Mesendoderm (in vitro differentiated cells): ENCODE results near the gene EFNA2.

ENCODE experiments used
- DNase-seq: peaks from one replicate; pipeline ENCODE4 v3.0.0; 2013
- H2AK5ac ChIP-seq: 2 replicates; pipeline ENCODE4 v1.6.1; 2013; ENCODE audit warnings: low read length, inconsistent platforms
- H2BK120ac ChIP-seq: 2 replicates; pipeline ENCODE4 v1.6.1; 2013; ENCODE audit warnings: low read depth, mild to moderate bottlenecking, low read length, moderate library complexity, mixed read lengths
- H2BK15ac ChIP-seq: replicated peaks from 2 replicates; pipeline ENCODE4 v1.6.1; 2013; ENCODE audit warnings: low read depth, mild to moderate bottlenecking, moderate library complexity
- H2BK5ac ChIP-seq: 2 replicates; pipeline ENCODE4 v1.6.1; 2013; ENCODE audit warnings: low read length, inconsistent platforms
- H3K18ac ChIP-seq: 2 replicates; pipeline ENCODE4 v1.6.1; 2013; ENCODE audit warnings: mild to moderate bottlenecking, low read length, mixed read lengths
- H3K23ac ChIP-seq: one replicate; pipeline ENCODE4 v1.6.1; 2013; ENCODE audit warnings: low read length
- H3K27ac ChIP-seq: 2 replicates; pipeline ENCODE4 v1.5.1; 2013; ENCODE audit warnings: low read depth, mild to moderate bottlenecking, inconsistent platforms, low read length, moderate library complexity
- H3K27me3 ChIP-seq: 2 replicates; pipeline ENCODE4 v1.6.1; 2013; ENCODE audit warnings: low read length, control low read depth, mild to moderate bottlenecking, inconsistent platforms; ENCODE audit not compliant: insufficient read depth, poor library complexity
- H3K36me3 ChIP-seq: 2 replicates; pipeline ENCODE4 v1.6.1; 2013; ENCODE audit warnings: low read length, inconsistent platforms; ENCODE audit not compliant: control insufficient read depth, insufficient read depth
- H3K4ac ChIP-seq: one replicate; pipeline ENCODE4 v1.6.1; 2013; ENCODE audit warnings: low read depth, mild to moderate bottlenecking, low read length, moderate library complexity
- H3K4me1 ChIP-seq: 2 replicates; pipeline ENCODE4 v1.6.1; 2013; ENCODE audit warnings: low read depth, low read length, inconsistent platforms; ENCODE audit not compliant: control insufficient read depth
- H3K4me2 ChIP-seq: 2 replicates; pipeline ENCODE4 v1.6.1; 2013; ENCODE audit warnings: low read length
- H3K4me3 ChIP-seq: 2 replicates; pipeline ENCODE4 v1.5.1; 2013; ENCODE audit warnings: mild to moderate bottlenecking, low read length
- H3K56ac ChIP-seq: one replicate; pipeline ENCODE4 v1.6.1; 2013; ENCODE audit warnings: low read length
- H3K79me1 ChIP-seq: 2 replicates; pipeline ENCODE4 v1.6.1; 2013; ENCODE audit warnings: low read length, inconsistent platforms
- H3K79me2 ChIP-seq: 2 replicates; pipeline ENCODE4 v1.6.1; 2013; ENCODE audit warnings: mild to moderate bottlenecking, low read length; ENCODE audit not compliant: control insufficient read depth, insufficient read depth
- H3K9ac ChIP-seq: 2 replicates; pipeline ENCODE4 v1.6.1; 2013; ENCODE audit warnings: low read length, inconsistent platforms
- H4K5ac ChIP-seq: one replicate; pipeline ENCODE4 v1.6.1; 2013; ENCODE audit warnings: low read length
- H4K8ac ChIP-seq: one replicate; pipeline ENCODE4 v1.6.1; 2013; ENCODE audit warnings: low read depth, mild to moderate bottlenecking, control low read depth, low read length, moderate library complexity
- WGBS: extraction: QIAGEN DNeasy Blood & Tissue Kit; methylation state at CpG from one replicate; pipeline ENCODE4 v1.1.7; 2013; ENCODE audit warnings: low lambda C conversion rate, missing lambda C conversion rate; ENCODE audit not compliant: insufficient coverage; ENCODE audit errors: extremely low coverage; 5-methylcytosine and 5-hydroxymethylcytosine counted together

EFNA2 gene

GRCh38 chr19:1298235-1298634 is 12.6 kb downstream of the EFNA2 start:
- Histone ChIP-seq H3K4me2 (no peak overlapping the region), H4K5ac (no peak overlapping the region), H3K18ac (no peak overlapping the region), H2BK5ac (no peak overlapping the region), H3K4ac (no peak overlapping the region), H3K36me3 (no peaks in the 10 kb centered on the region), H3K27me3 (no peaks in the 10 kb centered on the region), H3K79me1 (no peaks in the 10 kb centered on the region), H3K4me3 (no peak overlapping the region), H3K79me2 (no peaks in the 10 kb centered on the region), H3K23ac (no peak overlapping the region), H2BK120ac (no peak overlapping the region), H2BK15ac (no peak overlapping the region), H3K56ac (no peak overlapping the region), H3K27ac (no peak overlapping the region), H2AK5ac (no peak overlapping the region), H4K8ac (no peak overlapping the region), H3K4me1 (no peaks in the 10 kb centered on the region), H3K9ac (no peak overlapping the region)
- no CpG with 5 or more reads among the region's 8 CpGs for WGBS
- DNase-seq: no peak

DNA sequence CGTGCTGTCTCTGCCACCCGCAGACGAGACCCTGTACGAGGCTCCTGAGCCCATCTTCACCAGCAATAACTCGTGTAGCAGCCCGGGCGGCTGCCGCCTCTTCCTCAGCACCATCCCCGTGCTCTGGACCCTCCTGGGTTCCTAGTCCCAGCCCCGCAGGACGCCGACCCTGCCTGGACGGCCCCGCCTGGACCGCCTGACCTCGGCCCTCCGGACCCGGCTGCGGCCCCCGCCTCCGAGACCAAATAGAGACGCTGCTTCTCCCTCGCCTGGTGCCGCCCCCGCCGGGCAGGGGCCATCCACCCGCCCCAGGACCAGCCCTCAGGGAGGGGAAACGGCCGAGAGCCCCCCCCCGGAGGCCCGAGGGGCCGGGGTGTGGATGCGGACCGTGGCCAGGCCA is 14.1 kb downstream of the EFNA2 start:
- Histone ChIP-seq H4K8ac (no peak overlapping the region), H3K79me1 (no peaks in the 10 kb centered on the region), H2BK5ac (no peak overlapping the region), H3K18ac (no peak overlapping the region), H3K56ac (no peak overlapping the region), H3K9ac (no peak overlapping the region), H2AK5ac (no peak overlapping the region), H3K23ac (no peak overlapping the region), H3K36me3 (no peaks in the 10 kb centered on the region), H3K4ac (no peak overlapping the region), H3K27me3 (no peaks in the 10 kb centered on the region), H3K4me2 (no peak overlapping the region), H3K4me3 (no peak overlapping the region), H4K5ac (no peak overlapping the region), H3K79me2 (no peaks in the 10 kb centered on the region), H3K4me1 (no peaks in the 10 kb centered on the region), H2BK120ac (no peak overlapping the region), H2BK15ac (no peak overlapping the region), H3K27ac (no peak overlapping the region)
- no CpG with 5 or more reads among the region's 34 CpGs for WGBS
- DNase-seq: no peak

DNA sequence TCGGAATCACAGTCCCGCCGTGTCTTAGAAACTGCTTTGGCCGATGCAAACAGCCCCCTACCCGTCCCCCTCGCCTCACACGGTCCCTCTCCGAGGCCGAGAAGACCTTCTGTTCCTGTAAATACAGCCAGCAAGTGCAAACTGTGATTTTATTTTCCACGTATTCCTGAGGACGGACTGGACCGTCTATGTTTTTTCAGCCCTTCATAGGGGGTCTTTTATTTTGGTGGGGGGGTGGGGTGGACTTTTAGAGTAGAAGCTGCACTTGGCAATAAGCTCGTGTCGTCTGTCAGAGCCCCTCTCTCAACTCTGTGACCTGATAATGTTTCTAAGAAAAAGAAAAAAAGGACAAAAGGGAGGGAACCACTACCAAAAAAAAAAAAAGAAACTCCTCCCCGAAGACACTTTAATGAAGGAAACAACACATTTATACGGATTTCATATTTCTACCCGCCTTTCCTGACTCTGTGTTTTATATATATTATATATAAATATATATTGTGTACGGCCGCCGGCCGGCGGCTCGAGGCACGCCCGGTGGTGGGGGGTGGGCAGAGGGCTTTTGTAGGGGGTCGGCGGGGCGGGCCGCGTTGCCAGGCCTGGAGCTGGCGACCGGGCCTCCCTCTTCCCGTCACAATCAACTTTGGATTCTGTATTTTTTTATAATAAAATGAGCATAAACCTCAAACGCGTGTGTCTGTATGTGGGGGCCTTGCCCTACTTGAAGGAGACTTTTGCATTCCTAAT is 15.2 kb downstream of the EFNA2 start:
- Histone ChIP-seq H3K4me3 (no peak overlapping the region), H3K4me1 (no peaks in the 10 kb centered on the region), H2BK120ac (no peak overlapping the region), H3K79me2 (no peaks in the 10 kb centered on the region), H3K4me2 (no peak overlapping the region), H2BK5ac (no peak overlapping the region), H3K56ac (no peak overlapping the region), H2AK5ac (no peak overlapping the region), H3K27ac (no peak overlapping the region), H4K5ac (no peak overlapping the region), H3K79me1 (no peaks in the 10 kb centered on the region), H3K36me3 (no peaks in the 10 kb centered on the region), H3K4ac (no peak overlapping the region), H3K23ac (no peak overlapping the region), H3K9ac (no peak overlapping the region), H3K27me3 (no peaks in the 10 kb centered on the region), H4K8ac (no peak overlapping the region), H3K18ac (no peak overlapping the region), H2BK15ac (no peak overlapping the region)
- WGBS: no CpG with 5 or more reads among the region's 35 CpGs
- no peak for DNase-seq

DNA sequence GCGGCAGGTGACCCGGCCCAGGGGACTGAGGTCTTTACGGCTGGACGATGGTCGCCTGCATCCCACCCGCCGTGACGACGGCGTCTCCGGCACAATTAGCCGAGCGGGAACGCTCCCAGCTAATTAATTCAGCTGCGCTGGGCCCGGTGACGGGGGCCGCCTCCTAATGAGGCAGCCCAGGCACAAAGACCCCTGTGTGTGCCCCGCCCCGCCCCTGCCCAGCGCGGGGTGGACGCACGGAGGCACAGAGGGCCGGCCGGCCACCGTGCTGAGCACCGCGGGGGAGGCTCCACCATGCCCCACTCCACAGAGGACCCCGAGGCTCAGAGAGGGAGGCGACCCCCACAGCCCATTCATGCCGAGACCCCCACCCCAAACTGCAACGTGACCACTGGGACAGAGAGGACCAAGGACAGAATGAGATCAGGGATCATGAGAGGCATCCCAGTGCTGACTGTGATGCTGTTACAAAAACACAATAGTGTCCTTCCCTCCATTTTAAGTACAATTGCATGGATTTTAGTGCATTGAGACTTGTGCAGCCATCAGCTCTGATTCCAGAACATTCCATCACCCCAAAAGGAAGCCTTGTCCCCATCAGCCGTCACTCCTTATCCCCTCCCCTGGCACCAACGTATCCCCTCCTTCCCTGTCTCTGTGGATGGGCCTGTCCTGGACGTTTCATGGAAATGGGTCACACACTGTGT is 17.0 kb downstream of the EFNA2 start:
- Histone ChIP-seq H2BK15ac (no peak overlapping the region), H2AK5ac (no peak overlapping the region), H3K9ac (no peak overlapping the region), H2BK120ac (no peak overlapping the region), H3K36me3 (no peaks in the 10 kb centered on the region), H3K4me1 (no peaks in the 10 kb centered on the region), H4K8ac (no peak overlapping the region), H3K4me2 (no peak overlapping the region), H3K79me1 (no peaks in the 10 kb centered on the region), H4K5ac (no peak overlapping the region), H3K27ac (no peak overlapping the region), H3K56ac (no peak overlapping the region), H3K4ac (no peak overlapping the region), H2BK5ac (no peak overlapping the region), H3K4me3 (no peak overlapping the region), H3K79me2 (no peaks in the 10 kb centered on the region), H3K23ac (no peak overlapping the region), H3K18ac (no peak overlapping the region), H3K27me3 (no peaks in the 10 kb centered on the region)
- no peak for DNase-seq
- WGBS: no CpG with 5 or more reads among the region's 36 CpGs

- WGBS: no CpG with 5 or more reads among the region's 28 CpGs
- DNase-seq: no peak
- H3K27ac ChIP-seq: no peak overlapping the region
- no peaks in the 10 kb centered on the region for H3K79me1 ChIP-seq
- no peaks in the 10 kb centered on the region for H3K79me2 ChIP-seq
- no peaks in the 10 kb centered on the region for H3K36me3 ChIP-seq
- H3K18ac ChIP-seq: no peak overlapping the region
- no peak overlapping the region for H4K8ac ChIP-seq
- H3K27me3 ChIP-seq: no peaks in the 10 kb centered on the region
- H4K5ac ChIP-seq: no peak overlapping the region
- H2BK15ac ChIP-seq: no peak overlapping the region
- H2AK5ac ChIP-seq: no peak overlapping the region
- no peak overlapping the region for H3K4me3 ChIP-seq
- no peak overlapping the region for H3K4ac ChIP-seq
- H2BK120ac ChIP-seq: no peak overlapping the region
- no peak overlapping the region for H3K9ac ChIP-seq
- no peaks in the 10 kb centered on the region for H3K4me1 ChIP-seq
- no peak overlapping the region for H3K23ac ChIP-seq
- no peak overlapping the region for H2BK5ac ChIP-seq
- no peak overlapping the region for H3K4me2 ChIP-seq
- H3K56ac ChIP-seq: no peak overlapping the region
Observed at GRCh38 chr19:1304197-1304924, 18.7 kb downstream of the EFNA2 start.
